GM10248 (cell line): ENCODE data around the gene CADPS2.

Experiments
- CTCF ChIA-PET: fragments of 300-600 bp; sonication (Branson Sonifier 250); formaldehyde crosslinking; extraction: SDS; loops from one replicate; lab custom pipeline; 2021; ENCODE audit warnings: antibody characterized with exemption; lab: Yijun Ruan, JAX
- POLR2A ChIA-PET: fragments of 350-650 bp; sonication (Branson Sonifier 250); formaldehyde crosslinking; extraction: SDS; loops from one replicate; lab custom pipeline; 2020; ENCODE audit warnings: antibody characterized with exemption; lab: Yijun Ruan, JAX
- DNase-seq: peaks from one replicate; pipeline ENCODE4 v3.0.0; 2012; ENCODE audit errors: extremely low spot score
- CTCF ChIP-seq: IDR thresholded peaks from 2 replicates; pipeline ENCODE4 v1.5.1; 2012; ENCODE audit warnings: mild to moderate bottlenecking, low read depth; ENCODE audit errors: extremely low read depth, missing control alignments, control extremely low read depth

Gene CADPS2

GRCh38 chr7:122577449-122578003 is 308.7 kb downstream of the CADPS2 start:
- POLR2A ChIA-PET = no interaction called here
- no peak for DNase-seq
- no peak for TF ChIP-seq CTCF
- CTCF ChIA-PET = interaction anchor here (0.9 kb wide), 1 partner anchor 10 kb away, joined by 3 read pairs; no protein-coding TSS in a partner anchor

GRCh38 chr7:122572706-122573105 is 313.6 kb downstream of the CADPS2 start:
- POLR2A ChIA-PET = no interaction called here
- DNase-seq = no peak
- TF ChIP-seq CTCF = no peak
- CTCF ChIA-PET = no interaction called here

GRCh38 chr7:122561326-122561725 is 324.9 kb downstream of the CADPS2 start:
- CTCF ChIA-PET = no interaction called here
- no peak for DNase-seq
- POLR2A ChIA-PET = no interaction called here
- no peak for TF ChIP-seq CTCF

GRCh38 chr7:122556873-122557542 is 329.3 kb downstream of the CADPS2 start:
- TF ChIP-seq CTCF = no peak
- POLR2A ChIA-PET = no interaction called here
- no peak for DNase-seq
- CTCF ChIA-PET = interaction anchor here (2.2 to 3.7 kb wide), 2 partner anchors 10 to 29 kb away, joined by 6 to 13 read pairs; no protein-coding TSS in a partner anchor

GRCh38 chr7:122556219-122556618 is 330.0 kb downstream of the CADPS2 start:
- CTCF ChIA-PET = interaction anchor here (3.7 kb wide), 1 partner anchor 11 kb away, joined by 13 read pairs; no protein-coding TSS in a partner anchor
- POLR2A ChIA-PET = no interaction called here
- no peak for TF ChIP-seq CTCF
- DNase-seq = no peak

- DNase-seq = no peak
- no peak for TF ChIP-seq CTCF
- POLR2A ChIA-PET = no interaction called here
- CTCF ChIA-PET = interaction anchor here (1.1 kb wide), 1 partner anchor 28 kb away, joined by 3 read pairs; no protein-coding TSS in a partner anchor
These were observed 332.5 kb downstream of the CADPS2 start for GRCh38 chr7:122553761-122554160.
